ENCODE results near the gene FARSB. TPM values are rescaled to one million over a fixed set of nuclear protein-coding genes. Genes with fewer than 3 reads are reported as not detected.

FARSB gene
- polyA plus RNA-seq, 4 donors: 24.7 to 32.7 (median 26.1) TPM

Other genes with a start within 250 kb of the FARSB start
- gene SGPP2, start 231.5 kb downstream of the FARSB start, polyA plus RNA-seq (ENCODE audit: insufficient read length in 4 of 4): 10 to 100 TPM in 3 of 4 donors, 1 to 10 TPM in 1; 2.5 to 24.1 (median 17.9) TPM
- gene MOGAT1, start 15.6 kb upstream of the FARSB start, polyA plus RNA-seq (ENCODE audit: insufficient read length in 4 of 4): not detected
- gene ACSL3, start 204.9 kb upstream of the FARSB start, polyA plus RNA-seq (ENCODE audit: insufficient read length in 4 of 4): 10 to 100 TPM; 59.6 to 79.1 (median 67.2) TPM

All from left renal pelvis (tissue), 4 donors.